GM21360 (cell line): Measurements from ENCODE around the gene HRK.

Experiments
- ATAC-seq: cut with Tn5 transposase; IDR thresholded peaks from one replicate; pipeline ENCODE4 v1.9.1; 2021; ENCODE audit warnings: mild to moderate bottlenecking, moderate library complexity; ENCODE audit not compliant: unreplicated experiment

Gene HRK

GRCh38 chr12:116898669-116899068 is 17.4 kb upstream of the HRK start:
- ATAC-seq = no peak

GRCh38 chr12:116897476-116897875 is 16.2 kb upstream of the HRK start:
- no peak for ATAC-seq

GRCh38 chr12:116896411-116896924 is 15.2 kb upstream of the HRK start:
- ATAC-seq = no peak

GRCh38 chr12:116894913-116895312 is 13.7 kb upstream of the HRK start:
- ATAC-seq = no peak

- ATAC-seq = no peak
These were observed 11.3 kb upstream of the HRK start for GRCh38 chr12:116892349-116893140.

- ATAC-seq = no peak
These were observed 9.8 kb upstream of the HRK start for GRCh38 chr12:116891019-116891418.

GRCh38 chr12:116890330-116890729 is 9.1 kb upstream of the HRK start:
- ATAC-seq = no peak

- ATAC-seq = no peak
These were observed 6.7 kb upstream of the HRK start for GRCh38 chr12:116887897-116888296.

GRCh38 chr12:116887244-116887643 is 6.0 kb upstream of the HRK start:
- ATAC-seq = no peak

- no peak for ATAC-seq
These were observed 4.2 kb upstream of the HRK start for GRCh38 chr12:116885491-116885890.

GRCh38 chr12:116884871-116885270 is 3.6 kb upstream of the HRK start:
- ATAC-seq = no peak

GRCh38 chr12:116882742-116883141 is 1.5 kb upstream of the HRK start:
- ATAC-seq = no peak

GRCh38 chr12:116881877-116882507 is 751 bp upstream of the HRK start:
- ATAC-seq = no peak

GRCh38 chr12:116880817-116881324 is 370 bp downstream of the HRK start:
- no peak for ATAC-seq

- no peak for ATAC-seq
These were observed 926 bp downstream of the HRK start for GRCh38 chr12:116880213-116880816.

GRCh38 chr12:116879509-116880212 is 1.6 kb downstream of the HRK start:
- no peak for ATAC-seq

GRCh38 chr12:116878567-116879508 is 2.4 kb downstream of the HRK start:
- no peak for ATAC-seq

GRCh38 chr12:116876151-116876869 is 4.9 kb downstream of the HRK start:
- no peak for ATAC-seq

- ATAC-seq = no peak
These were observed 6.8 kb downstream of the HRK start for GRCh38 chr12:116874324-116874995.
